ENCODE measurements around the gene TP53TG5.

The TP53TG5 gene

GRCh38 chr20:45325371-45325770 lies 52.8 kb downstream of the TP53TG5 start:
- no peak for DNase-seq
- H3K27ac ChIP-seq (ENCODE audit: insufficient read depth in 1 of 2, low read depth in 1 of 2, low read length in 2 of 2, poor library complexity in 1 of 2, severe bottlenecking in 2 of 2) = no peak overlapping the region
- ChIA-PET CTCF (interaction anchor here (1.1 to 7.5 kb wide), 4 partner anchors 11 to 445 kb away, joined by 4 to 53 read pairs (median 18); partner anchors contain the start of gene TP53TG5), POLR2A (no interaction called here)
- no peak overlapping the region for H3K4me3 ChIP-seq (ENCODE audit: control insufficient read depth in 1 of 7, extremely low read depth in 1 of 7, insufficient read depth in 4 of 7, low read depth in 2 of 7, low read length in 6 of 7)
- 96% methylated on average over 6 of the region's 6 CpGs for WGBS (ENCODE audit: insufficient coverage)
- H3K27me3 ChIP-seq (replicated peaks in 2 of 5; ENCODE audit: control insufficient read depth in 4 of 5, insufficient read depth in 5 of 5, low read length in 4 of 5) = no peaks in the 10 kb centered on the region
- H3K36me3 ChIP-seq (ENCODE audit: control insufficient read depth in 4 of 4, insufficient read depth in 4 of 4, low read length in 3 of 4) = peaks cover 0 to 11% (median 4%) of the 10 kb centered on the region in 4 experiments
- no peaks in the 10 kb centered on the region for H3K9me3 ChIP-seq (ENCODE audit: control extremely low read depth in 1 of 5, control insufficient read depth in 4 of 5, insufficient read depth in 2 of 5, low read depth in 1 of 5, low read length in 4 of 5)
- H3K4me1 ChIP-seq (ENCODE audit: control extremely low read depth in 1 of 4, control insufficient read depth in 4 of 4, insufficient read depth in 4 of 4, low read length in 3 of 4) = peaks cover 0 to 13% (median 6%) of the 10 kb centered on the region in 4 experiments

GRCh38 chr20:45323731-45324130 lies 54.4 kb downstream of the TP53TG5 start:
- Histone ChIP-seq H3K9me3 (ENCODE audit: control extremely low read depth in 1 of 5, control insufficient read depth in 4 of 5, insufficient read depth in 2 of 5, low read depth in 1 of 5, low read length in 4 of 5) (no peaks in the 10 kb centered on the region), H3K27me3 (replicated peaks in 2 of 5; ENCODE audit: control insufficient read depth in 4 of 5, insufficient read depth in 5 of 5, low read length in 4 of 5) (no peaks in the 10 kb centered on the region), H3K4me1 (ENCODE audit: control extremely low read depth in 1 of 4, control insufficient read depth in 4 of 4, insufficient read depth in 4 of 4, low read length in 3 of 4) (peaks cover 2 to 24% (median 13%) of the 10 kb centered on the region in 4 experiments), H3K4me3 (ENCODE audit: control insufficient read depth in 1 of 7, extremely low read depth in 1 of 7, insufficient read depth in 4 of 7, low read depth in 2 of 7, low read length in 6 of 7) (no peak overlapping the region), H3K36me3 (ENCODE audit: control insufficient read depth in 4 of 4, insufficient read depth in 4 of 4, low read length in 3 of 4) (peaks cover 0 to 6% (median 2%) of the 10 kb centered on the region in 4 experiments), H3K27ac (ENCODE audit: insufficient read depth in 1 of 2, low read depth in 1 of 2, low read length in 2 of 2, poor library complexity in 1 of 2, severe bottlenecking in 2 of 2) (no peak overlapping the region)
- ChIA-PET POLR2A (interaction anchor here (1.2 kb wide), 1 partner anchor 23 kb away, joined by 4 read pairs; no protein-coding TSS in a partner anchor), CTCF (interaction anchor here (0.7 to 7.5 kb wide), 19 partner anchors 10 to 450 kb away, joined by 3 to 88 read pairs (median 6); partner anchors contain the start of genes PIGT, SYS1 and TP53TG5)
- no peak for DNase-seq

GRCh38 chr20:45322952-45323383 lies 55.2 kb downstream of the TP53TG5 start:
- Histone ChIP-seq H3K9me3 (ENCODE audit: control extremely low read depth in 1 of 5, control insufficient read depth in 4 of 5, insufficient read depth in 2 of 5, low read depth in 1 of 5, low read length in 4 of 5) (no peaks in the 10 kb centered on the region), H3K4me3 (ENCODE audit: control insufficient read depth in 1 of 7, extremely low read depth in 1 of 7, insufficient read depth in 4 of 7, low read depth in 2 of 7, low read length in 6 of 7) (no peak overlapping the region), H3K27ac (ENCODE audit: insufficient read depth in 1 of 2, low read depth in 1 of 2, low read length in 2 of 2, poor library complexity in 1 of 2, severe bottlenecking in 2 of 2) (no peak overlapping the region), H3K27me3 (replicated peaks in 2 of 5; ENCODE audit: control insufficient read depth in 4 of 5, insufficient read depth in 5 of 5, low read length in 4 of 5) (peaks cover 0 to 2% (median 0%) of the 10 kb centered on the region in 5 experiments), H3K4me1 (ENCODE audit: control extremely low read depth in 1 of 4, control insufficient read depth in 4 of 4, insufficient read depth in 4 of 4, low read length in 3 of 4) (peaks cover 2 to 29% (median 16%) of the 10 kb centered on the region in 4 experiments), H3K36me3 (ENCODE audit: control insufficient read depth in 4 of 4, insufficient read depth in 4 of 4, low read length in 3 of 4) (peaks cover 0 to 6% (median 0%) of the 10 kb centered on the region in 4 experiments)
- ChIA-PET CTCF (interaction anchor here (0.8 to 7.5 kb wide), 30 partner anchors 9 to 451 kb away, joined by 3 to 88 read pairs (median 4); partner anchors contain the start of genes PIGT, SYS1 and TP53TG5), POLR2A (interaction anchor here (0.6 to 1.2 kb wide), 2 partner anchors 24 to 167 kb away, joined by 3 to 4 read pairs; no protein-coding TSS in a partner anchor)
- peak; percentile 77 to 90 (median 89) for DNase-seq
- 0% methylated on average over 4 of the region's 7 CpGs for WGBS (ENCODE audit: insufficient coverage)
